Esophagus squamous epithelium (tissue), 5 donors: ENCODE data around the gene GNG5. TPM values are rescaled to one million over a fixed set of nuclear protein-coding genes. Genes with fewer than 3 reads are reported as not detected.

Source experiments
- DNase-seq: peaks from one replicate; lab custom pipeline; 2025; lab: John Stamatoyannopoulos, UW
- H3K27ac ChIP-seq, 4 donors: fragments of 200-600 bp; sonication (generic); one replicate each; pipeline ENCODE4 v1.5.1; 2016 to 2019; ENCODE audit warnings: mild to moderate bottlenecking in 1 of 4
- H3K27me3 ChIP-seq, 4 donors: fragments of 200-600 bp; sonication (generic); 1 replicate in 3 of 4; 2 replicates in 1 of 4; pipeline versions ENCODE4 v1.5.1 to v1.6.0; 2017 to 2021; ENCODE audit warnings: antibody characterized with exemption in 1 of 4
- H3K36me3 ChIP-seq, 3 donors: fragments of 200-600 bp; sonication (generic); one replicate each; pipeline ENCODE4 v1.5.1; 2016 to 2019
- H3K4me1 ChIP-seq, 3 donors: fragments of 200-600 bp; sonication (generic); one replicate each; pipeline ENCODE4 v1.5.1; 2017 to 2019
- H3K4me3 ChIP-seq, 4 donors: fragments of 200-600 bp; sonication (generic); 1 replicate in 3 of 4; 2 replicates in 1 of 4; pipeline ENCODE4 v1.5.1; 2016 to 2019; ENCODE audit warnings: mild to moderate bottlenecking in 2 of 4, moderate library complexity in 1 of 4
- H3K9me3 ChIP-seq, 3 donors: fragments of 200-600 bp; sonication (generic); one replicate each; pipeline ENCODE4 v1.5.1; 2016 to 2019
- POLR2A ChIP-seq, 4 donors: fragments of 450-650 bp; IDR thresholded peaks; one replicate each; pipeline ENCODE4 v1.6.1; 2017; ENCODE audit warnings: antibody characterized with exemption in 4 of 4, mild to moderate bottlenecking in 4 of 4, moderate library complexity in 3 of 4
- WGBS, 2 donors: methylation state at CpG; one replicate each; pipeline ENCODE4 v1.1.5; 2018; 5-methylcytosine and 5-hydroxymethylcytosine counted together
- intact Hi-C: fragments of 100-400 bp; cut with DNase I; formaldehyde crosslinking; loops from one replicate; pipeline ENCODE4 v1.15.0; 2022
- total RNA-seq, 4 donors: library from RNA; depleted of rRNA; stranded (reverse); fragments of >200 nt; gene quantifications; one replicate each; pipeline ENCODE4 v1.1.0, GENCODE V29; 2016
- TF ChIP-seq, protein P1 (sequence below), 6 experiments: fragments of 450-650 bp in 4 of 6; fragments of 200-600 bp in 2 of 6; sonication (generic) in 2 of 6; IDR thresholded peaks; one replicate each; pipeline ENCODE4 v1.5.1; 2016 to 2019; ENCODE audit warnings: antibody characterized with exemption in 6 of 6, mild to moderate bottlenecking in 4 of 6, moderate library complexity in 4 of 6
- donor health status: DM: yes; HTN: yes; CAD: no.

The GNG5 gene
- 100 to 1,000 TPM in 2 of 4 donors, 10 to 100 TPM in 2; 51.3 to 137 (median 82.8) TPM for total RNA-seq

GRCh38 chr1:84506002-84506728 is at the start of gene GNG5, which contains the start of gene SPATA1:
Gene GNG5, minus strand, starts transcription at chr1:84506581. Its CDS starts 490 bp downstream, at chr1:84506091.
Gene SPATA1, plus strand, starts transcription at chr1:84506386. Its CDS starts 9,974 bp downstream, at chr1:84516360.
- WGBS, 2 donors, result 0% methylated on average over 10 to 14 of the region's 60 CpGs
- intact Hi-C loops, result no loop called here
- H3K4me1 ChIP-seq, result peaks cover 11 to 49% (median 25%) of the 10 kb centered on the region in 3 donors

GRCh38 chr1:84550826-84551225 is 44.4 kb upstream of the GNG5 start:
- TF ChIP-seq POLR2A (IDR thresholded peaks at IDR 0.05), result no peak
- TF ChIP-seq, protein P1, sequence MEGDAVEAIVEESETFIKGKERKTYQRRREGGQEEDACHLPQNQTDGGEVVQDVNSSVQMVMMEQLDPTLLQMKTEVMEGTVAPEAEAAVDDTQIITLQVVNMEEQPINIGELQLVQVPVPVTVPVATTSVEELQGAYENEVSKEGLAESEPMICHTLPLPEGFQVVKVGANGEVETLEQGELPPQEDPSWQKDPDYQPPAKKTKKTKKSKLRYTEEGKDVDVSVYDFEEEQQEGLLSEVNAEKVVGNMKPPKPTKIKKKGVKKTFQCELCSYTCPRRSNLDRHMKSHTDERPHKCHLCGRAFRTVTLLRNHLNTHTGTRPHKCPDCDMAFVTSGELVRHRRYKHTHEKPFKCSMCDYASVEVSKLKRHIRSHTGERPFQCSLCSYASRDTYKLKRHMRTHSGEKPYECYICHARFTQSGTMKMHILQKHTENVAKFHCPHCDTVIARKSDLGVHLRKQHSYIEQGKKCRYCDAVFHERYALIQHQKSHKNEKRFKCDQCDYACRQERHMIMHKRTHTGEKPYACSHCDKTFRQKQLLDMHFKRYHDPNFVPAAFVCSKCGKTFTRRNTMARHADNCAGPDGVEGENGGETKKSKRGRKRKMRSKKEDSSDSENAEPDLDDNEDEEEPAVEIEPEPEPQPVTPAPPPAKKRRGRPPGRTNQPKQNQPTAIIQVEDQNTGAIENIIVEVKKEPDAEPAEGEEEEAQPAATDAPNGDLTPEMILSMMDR (IDR thresholded peaks at IDR 0.05), result no peak
- H3K4me3 ChIP-seq, result no peak overlapping the region
- 79 to 80% methylated on average over 2 of the region's 2 CpGs for WGBS, 2 donors
- no peak for DNase-seq
- intact Hi-C loops, result no loop called here
- peaks cover 0 to 17% (median 0%) of the 10 kb centered on the region in 3 donors for H3K36me3 ChIP-seq
- no peak overlapping the region for H3K27ac ChIP-seq
- H3K27me3 ChIP-seq, result no peaks in the 10 kb centered on the region
- H3K4me1 ChIP-seq, result no peaks in the 10 kb centered on the region
- H3K9me3 ChIP-seq, result no peaks in the 10 kb centered on the region

More at GRCh38 chr1:84506002-84506728, at the start of gene GNG5, which contains the start of gene SPATA1:
- TF ChIP-seq, protein P1 (IDR thresholded peaks at IDR 0.05), result peak in 1 of 6 experiments; percentile 21
- TF ChIP-seq POLR2A (IDR thresholded peaks at IDR 0.05), result peak in 3 of 4 donors; percentile 36 to 88 (median 78)
- DNase-seq, result peak; percentile 82
- H3K27me3 ChIP-seq, result no peaks in the 10 kb centered on the region
- H3K36me3 ChIP-seq, result peaks cover 0 to 8% (median 0%) of the 10 kb centered on the region in 3 donors
- no peaks in the 10 kb centered on the region for H3K9me3 ChIP-seq
- peak within 1 kb of the TSS; percentile 67 to 94 (median 82) for H3K4me3 ChIP-seq
- peak within 1 kb of the TSS; percentile 95 to 99 (median 96) for H3K27ac ChIP-seq

DNA sequence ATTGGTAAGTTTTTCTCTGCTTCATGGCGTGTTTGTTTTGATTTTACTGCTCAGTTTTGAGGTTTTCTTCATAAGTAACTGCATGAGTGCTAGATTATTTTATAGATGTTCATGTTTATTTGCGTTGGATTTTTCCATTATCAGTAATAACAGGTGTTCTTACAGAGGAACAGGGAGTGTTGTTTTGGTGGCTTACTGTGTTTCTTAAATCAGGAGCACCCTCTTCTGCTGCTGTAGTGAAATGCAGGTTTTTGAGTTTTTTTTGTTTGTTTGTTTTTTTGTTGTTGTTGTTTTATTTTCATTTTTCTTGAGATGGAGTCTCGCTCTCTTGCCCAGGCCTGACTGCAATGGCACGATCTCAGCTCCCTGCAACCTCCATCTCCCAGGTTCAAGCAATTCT is 35.3 kb upstream of the GNG5 start:
- H3K4me3 ChIP-seq, result no peak overlapping the region
- peaks cover 0 to 21% (median 0%) of the 10 kb centered on the region in 3 donors for H3K36me3 ChIP-seq
- H3K4me1 ChIP-seq, result no peaks in the 10 kb centered on the region
- no peaks in the 10 kb centered on the region for H3K27me3 ChIP-seq
- 89 to 90% methylated on average over 4 of the region's 4 CpGs for WGBS, 2 donors
- intact Hi-C loops, result no loop called here
- no peak overlapping the region for H3K27ac ChIP-seq
- H3K9me3 ChIP-seq, result no peaks in the 10 kb centered on the region
- TF ChIP-seq, protein P1 (IDR thresholded peaks at IDR 0.05), result peak in 2 of 6 experiments; percentile 4 to 29
- no peak for TF ChIP-seq POLR2A (IDR thresholded peaks at IDR 0.05)
- DNase-seq, result no peak

- intact Hi-C loops, result no loop called here
- no peak for TF ChIP-seq POLR2A (IDR thresholded peaks at IDR 0.05)
- TF ChIP-seq, protein P1 (IDR thresholded peaks at IDR 0.05), result no peak
- H3K9me3 ChIP-seq, result no peaks in the 10 kb centered on the region
- no peak overlapping the region for H3K4me3 ChIP-seq
- H3K4me1 ChIP-seq, result no peaks in the 10 kb centered on the region
- H3K27me3 ChIP-seq, result no peaks in the 10 kb centered on the region
- H3K36me3 ChIP-seq, result peaks cover 0 to 21% (median 0%) of the 10 kb centered on the region in 3 donors
- 32 to 42% methylated on average over 1 of the region's 1 CpG for WGBS, 2 donors
- H3K27ac ChIP-seq, result no peak overlapping the region
- no peak for DNase-seq
Observed at GRCh38 chr1:84540759-84541158, 34.4 kb upstream of the GNG5 start.

DNA sequence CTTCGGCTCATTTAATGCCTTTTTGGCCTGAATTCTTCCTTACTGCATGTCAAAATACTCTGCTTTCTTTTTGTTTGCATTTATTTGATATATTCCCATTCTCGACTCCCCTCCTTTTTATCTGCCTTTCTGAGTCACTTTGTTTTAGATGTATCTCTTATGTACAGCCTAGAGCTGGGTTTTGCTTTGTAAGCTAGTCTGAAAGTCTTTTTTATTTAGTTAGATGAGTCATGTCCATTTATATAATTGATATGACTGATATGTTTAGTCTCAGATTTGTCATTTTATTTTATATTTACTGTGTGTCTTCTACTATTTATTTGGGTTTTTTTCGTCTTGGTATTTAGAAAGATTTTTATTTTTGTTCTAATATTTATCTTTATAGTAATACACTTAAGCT is 33.6 kb upstream of the GNG5 start:
- intact Hi-C loops, result no loop called here
- Histone ChIP-seq H3K4me3 (no peak overlapping the region), H3K27ac (no peak overlapping the region), H3K9me3 (no peaks in the 10 kb centered on the region), H3K36me3 (peaks cover 0 to 21% (median 0%) of the 10 kb centered on the region in 3 donors), H3K27me3 (no peaks in the 10 kb centered on the region), H3K4me1 (no peaks in the 10 kb centered on the region)
- no peak for DNase-seq
- TF ChIP-seq, protein P1 (IDR thresholded peaks at IDR 0.05), result no peak
- no peak for TF ChIP-seq POLR2A (IDR thresholded peaks at IDR 0.05)
- 38 to 51% methylated on average over 3 of the region's 3 CpGs for WGBS, 2 donors
